Thymus (tissue), 11 donors: ENCODE measurements around the gene RPAIN. TPM values are rescaled to one million over a fixed set of nuclear protein-coding genes. Genes with fewer than 3 reads are reported as not detected.
"Not testable (repeated sequence)": the region's sequence is repeated elsewhere in the genome, so short reads cannot be mapped to it uniquely, and the experiment has no call there.

Experiments used
- DNase-seq, 9 donors: peaks; one replicate each; pipeline ENCODE4 v3.0.0-alpha.2; 2013; ENCODE audit warnings: low spot score in 9 of 9, low read depth in 6 of 9, missing footprints in 1 of 9
- H3K27ac ChIP-seq, 2 donors: one replicate each; pipeline ENCODE4 v1.5.1; 2013; ENCODE audit warnings: control low read depth in 1 of 2, low read depth in 1 of 2, low read length in 1 of 2, mild to moderate bottlenecking in 1 of 2, moderate library complexity in 1 of 2
- H3K27me3 ChIP-seq, 2 donors: one replicate each; pipeline ENCODE4 v1.5.1; 2013; ENCODE audit warnings: low read length in 1 of 2; ENCODE audit not compliant: control insufficient read depth in 2 of 2, insufficient read depth in 1 of 2
- H3K36me3 ChIP-seq, 2 donors: one replicate each; pipeline ENCODE4 v1.5.1; 2013; ENCODE audit warnings: low read length in 1 of 2, mild to moderate bottlenecking in 1 of 2, moderate library complexity in 1 of 2; ENCODE audit not compliant: control insufficient read depth in 2 of 2, insufficient read depth in 2 of 2
- H3K4me1 ChIP-seq, 2 donors: one replicate each; pipeline ENCODE4 v1.5.1; 2013; ENCODE audit warnings: low read length in 2 of 2; ENCODE audit not compliant: control insufficient read depth in 2 of 2, insufficient read depth in 2 of 2
- H3K4me3 ChIP-seq, 2 donors: one replicate each; pipeline ENCODE4 v1.5.1; 2013; ENCODE audit warnings: low read length in 2 of 2, control low read depth in 1 of 2, mild to moderate bottlenecking in 1 of 2
- H3K9me3 ChIP-seq, 2 donors: one replicate each; pipeline ENCODE4 v1.5.1; 2013; ENCODE audit warnings: low read length in 1 of 2, mild to moderate bottlenecking in 1 of 2; ENCODE audit not compliant: control insufficient read depth in 2 of 2, insufficient read depth in 1 of 2
- WGBS: extraction: QIAGEN DNeasy Blood & Tissue Kit; methylation state at CpG from one replicate; pipeline ENCODE4 v1.1.7; 2013; 5-methylcytosine and 5-hydroxymethylcytosine counted together
- polyA plus RNA-seq: library from polyadenylated mRNA; stranded (reverse); fragments of 200-250 nt; gene quantifications from one replicate; pipeline ENCODE4 v1.2.3, GENCODE V29; 2013
- total RNA-seq: library from RNA; stranded (reverse); fragments of 120-200 nt; gene quantifications from one replicate; pipeline ENCODE4 v1.2.4, GENCODE V29; 2013
- donor health status: healthy.

The RPAIN gene
- total and polyA plus RNA-seq, 2 donors = 47.2 to 68.3 TPM

GRCh38 chr17:5419356-5419958 lies 525 bp upstream of the RPAIN start, which contains the start of gene NUP88:
TSS of gene NUP88 (minus strand) at chr17:5419662. CDS start at chr17:5419650, 12 bp downstream.
- H3K27me3 ChIP-seq = no peaks in the 10 kb centered on the region
- H3K9me3 ChIP-seq = no peaks in the 10 kb centered on the region
- peaks cover 25 to 60% of the 10 kb centered on the region in 2 donors for H3K36me3 ChIP-seq
- H3K27ac ChIP-seq = peak within 1 kb of the TSS; percentile 87 to 95
- H3K4me3 ChIP-seq = peak within 1 kb of the TSS; percentile 54 to 99
- WGBS = under 1% methylated on average over 49 of the region's 49 CpGs
- H3K4me1 ChIP-seq = peaks cover 22 to 24% of the 10 kb centered on the region in 2 donors
- DNase-seq = peak; percentile 93 to 99 (median 97)

GRCh38 chr17:5422505-5422904 lies 2.5 kb downstream of the RPAIN start:
- Histone ChIP-seq H3K9me3 (no peaks in the 10 kb centered on the region), H3K4me3 (no peak overlapping the region), H3K27ac (no peak overlapping the region), H3K36me3 (peaks cover 46 to 59% of the 10 kb centered on the region in 2 donors), H3K4me1 (peaks cover 16 to 18% of the 10 kb centered on the region in 2 donors), H3K27me3 (no peaks in the 10 kb centered on the region)
- no peak for DNase-seq
- WGBS = 97% methylated on average over 2 of the region's 2 CpGs

DNA sequence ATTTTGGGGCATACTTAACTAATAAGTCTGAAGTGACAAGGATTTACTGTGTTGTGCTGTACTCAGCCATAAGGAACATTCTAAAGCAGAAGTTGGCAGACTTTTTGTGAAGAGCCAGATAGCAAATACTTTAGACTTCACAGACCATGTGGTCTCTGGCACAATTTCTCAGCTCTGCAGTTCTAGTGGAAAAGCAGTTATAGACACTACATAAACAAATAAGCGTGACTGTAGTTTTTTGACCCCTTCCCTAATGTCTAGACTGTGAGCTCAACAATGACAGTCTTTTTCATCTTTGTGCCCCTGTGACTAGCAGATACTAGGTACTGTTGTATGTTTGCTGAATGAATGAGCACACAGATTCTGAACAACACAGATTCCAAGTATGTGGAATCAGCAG lies 4.9 kb downstream of the RPAIN start:
- peaks cover 67 to 82% of the 10 kb centered on the region in 2 donors for H3K36me3 ChIP-seq
- no peak overlapping the region for H3K4me3 ChIP-seq
- no peak for DNase-seq
- no peak overlapping the region for H3K27ac ChIP-seq
- WGBS = 99% methylated on average over 1 of the region's 1 CpG
- H3K9me3 ChIP-seq = no peaks in the 10 kb centered on the region
- peaks cover 7 to 13% of the 10 kb centered on the region in 2 donors for H3K4me1 ChIP-seq
- H3K27me3 ChIP-seq = no peaks in the 10 kb centered on the region

DNA sequence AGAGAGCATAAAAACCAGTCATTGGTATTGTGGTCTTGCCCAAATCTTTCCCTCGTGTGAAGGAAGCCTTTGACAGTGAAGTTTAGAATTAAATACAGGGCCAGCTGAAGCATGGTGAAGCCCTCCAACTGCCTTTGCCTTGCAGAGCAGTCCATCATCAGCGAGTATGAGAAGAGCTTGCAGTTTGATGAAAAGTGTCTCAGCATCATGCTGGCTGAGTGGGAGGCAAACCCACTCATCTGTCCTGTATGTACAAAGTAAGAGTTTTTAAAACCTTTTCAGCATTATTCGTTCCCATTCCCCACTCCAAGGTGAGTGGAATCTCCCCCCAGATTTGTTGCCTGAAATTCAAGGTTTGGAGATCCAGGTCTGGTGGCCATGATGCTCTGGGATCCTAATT lies 5.8 kb downstream of the RPAIN start:
- H3K27me3 ChIP-seq = no peaks in the 10 kb centered on the region
- no peak for DNase-seq
- H3K27ac ChIP-seq = no peak overlapping the region
- peaks cover 3 to 10% of the 10 kb centered on the region in 2 donors for H3K4me1 ChIP-seq
- H3K36me3 ChIP-seq = peaks cover 75 to 91% of the 10 kb centered on the region in 2 donors
- H3K9me3 ChIP-seq = no peaks in the 10 kb centered on the region
- no peak overlapping the region for H3K4me3 ChIP-seq
- 98% methylated on average over 3 of the region's 3 CpGs for WGBS

DNA sequence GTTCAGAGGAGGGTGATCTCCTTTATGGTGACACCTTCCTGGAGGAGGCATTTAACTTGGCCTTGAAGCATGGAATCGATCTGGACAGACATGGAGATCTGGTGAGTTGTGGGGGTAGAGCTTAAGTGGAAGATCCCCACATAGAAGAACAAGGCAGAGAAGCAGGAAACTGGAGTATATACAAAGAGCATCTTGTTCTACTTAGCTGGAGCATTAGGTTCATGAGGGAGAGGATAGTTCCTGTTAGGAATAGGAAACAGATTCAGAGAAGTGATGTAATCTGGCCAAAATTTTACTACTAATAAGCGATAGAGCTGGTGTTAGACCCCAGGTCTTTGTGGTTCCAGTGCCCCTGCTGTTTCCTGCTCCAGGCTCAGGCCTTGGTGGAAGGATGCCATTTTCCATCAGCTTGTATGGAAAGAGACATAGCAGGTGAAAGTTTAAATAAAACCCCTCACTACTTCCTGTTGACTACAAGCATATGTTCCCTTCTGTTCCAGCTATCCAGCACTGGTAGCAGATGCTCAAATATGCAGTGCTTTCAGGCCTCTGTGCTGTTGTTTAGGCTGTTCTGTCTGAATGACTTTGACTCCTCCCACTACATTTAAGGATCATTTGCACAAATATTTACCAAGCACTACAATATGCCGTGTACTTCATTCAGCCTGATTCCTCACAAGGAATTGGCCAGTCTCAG lies 9.4 kb downstream of the RPAIN start:
- H3K9me3 ChIP-seq = no peaks in the 10 kb centered on the region
- H3K4me3 ChIP-seq = no peak overlapping the region
- DNase-seq = no peak
- H3K27me3 ChIP-seq = no peaks in the 10 kb centered on the region
- H3K27ac ChIP-seq = no peak overlapping the region
- H3K4me1 ChIP-seq = no peaks in the 10 kb centered on the region
- H3K36me3 ChIP-seq = peaks cover 86 to 92% of the 10 kb centered on the region in 2 donors
- 97% methylated on average over 3 of the region's 3 CpGs for WGBS

GRCh38 chr17:5430413-5430999 lies 10.5 kb downstream of the RPAIN start:
- no peak overlapping the region for H3K27ac ChIP-seq
- no peak for DNase-seq
- no peak overlapping the region for H3K4me3 ChIP-seq
- H3K27me3 ChIP-seq = no peaks in the 10 kb centered on the region
- H3K9me3 ChIP-seq = no peaks in the 10 kb centered on the region
- H3K36me3 ChIP-seq = peaks cover 81 to 90% of the 10 kb centered on the region in 2 donors
- H3K4me1 ChIP-seq = no peaks in the 10 kb centered on the region
- 99% methylated on average over 3 of the region's 3 CpGs for WGBS

- WGBS = 97% methylated on average over 5 of the region's 5 CpGs
- H3K36me3 ChIP-seq = peaks cover 76 to 87% of the 10 kb centered on the region in 2 donors
- not testable (repeated sequence) for H3K4me3 ChIP-seq, H3K9me3 ChIP-seq, H3K4me1 ChIP-seq, DNase-seq, H3K27me3 ChIP-seq, H3K27ac ChIP-seq
These were observed 11.3 kb downstream of the RPAIN start for GRCh38 chr17:5431234-5431633.

DNA sequence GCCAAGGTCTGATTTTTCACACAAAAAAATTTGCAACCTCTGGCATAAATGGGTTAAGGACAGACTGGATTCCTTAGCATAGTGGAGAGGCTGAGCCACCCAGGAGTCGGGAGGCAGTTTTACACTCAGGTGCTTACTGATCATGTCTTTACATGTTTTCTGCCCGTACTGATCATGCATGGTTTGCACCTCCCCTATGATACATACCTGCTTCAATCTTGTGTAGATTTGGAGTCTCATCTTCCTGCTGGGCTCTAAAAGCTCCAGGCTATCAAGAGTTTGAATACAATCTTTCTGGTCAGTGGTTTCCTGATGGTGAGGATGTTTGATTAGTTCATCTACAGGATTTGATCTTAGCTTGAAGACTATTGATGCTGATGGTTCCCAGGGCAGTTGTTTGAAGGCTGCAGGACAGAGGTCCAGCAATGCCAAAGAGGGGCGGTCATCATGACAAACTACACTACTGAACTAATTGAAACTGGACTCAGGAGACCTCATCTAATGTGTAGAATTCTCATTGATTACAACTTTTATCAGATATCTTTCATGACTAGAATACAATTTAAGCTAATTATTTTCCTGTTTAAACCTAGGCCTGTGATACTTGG lies 12.1 kb downstream of the RPAIN start:
- Histone ChIP-seq H3K4me1 (no peaks in the 10 kb centered on the region), H3K27ac (no peak overlapping the region), H3K9me3 (no peaks in the 10 kb centered on the region), H3K4me3 (no peak overlapping the region), H3K36me3 (peaks cover 69 to 87% of the 10 kb centered on the region in 2 donors), H3K27me3 (no peaks in the 10 kb centered on the region)
- DNase-seq = no peak
- WGBS = 98% methylated on average over 3 of the region's 3 CpGs

- no peak for DNase-seq
- Histone ChIP-seq H3K4me1 (peaks cover 4 to 12% of the 10 kb centered on the region in 2 donors), H3K27ac (no peak overlapping the region), H3K36me3 (peaks cover 48 to 61% of the 10 kb centered on the region in 2 donors), H3K9me3 (no peaks in the 10 kb centered on the region), H3K4me3 (no peak overlapping the region), H3K27me3 (no peaks in the 10 kb centered on the region)
- 98% methylated on average over 2 of the region's 2 CpGs for WGBS
These were observed 15.0 kb downstream of the RPAIN start for GRCh38 chr17:5434984-5435383.
